Body of pancreas (tissue), 4 donors: ENCODE results near the gene XPR1. TPM values are rescaled to one million over a fixed set of nuclear protein-coding genes. Genes with fewer than 3 reads are reported as not detected.
A peak's percentile ranks its signal among the peaks of the same experiment; 100 is the strongest.

ENCODE experiments used
- ATAC-seq: fragments of 150-250 bp; one replicate; pipeline ENCODE4 v1.9.1; 2016
- DNase-seq, 4 donors: peaks; one replicate each; pipeline ENCODE4 v3.0.0-alpha.2; 2019
- H3K27ac ChIP-seq, 4 donors: fragments of 200-600 bp; sonication (generic); 1 replicate in 3 of 4; 2 replicates in 1 of 4; pipeline versions ENCODE4 v1.5.1 to v1.6.1; 2016 to 2019; ENCODE audit warnings: mild to moderate bottlenecking in 1 of 4, mixed read lengths in 1 of 4, moderate library complexity in 1 of 4
- H3K27me3 ChIP-seq, 2 donors: fragments of 200-600 bp; sonication (generic); one replicate each; pipeline ENCODE4 v1.6.0; 2016; ENCODE audit warnings: mild to moderate bottlenecking in 1 of 2
- H3K36me3 ChIP-seq, 2 donors: fragments of 200-600 bp; sonication (generic); replicated peaks in 1 of 2; 2 replicates each; pipeline ENCODE4 v1.5.1; 2016; ENCODE audit warnings: low read depth in 2 of 2; ENCODE audit not compliant: insufficient read depth in 1 of 2
- H3K4me1 ChIP-seq: fragments of 200-600 bp; sonication (generic); one replicate; pipeline ENCODE4 v1.6.0; 2016
- H3K4me3 ChIP-seq, 2 donors: fragments of 200-600 bp; sonication (generic); 1 replicate in 1 of 2; 2 replicates in 1 of 2; pipeline ENCODE4 v1.5.1; 2016 to 2019
- H3K9me3 ChIP-seq, 3 donors: fragments of 200-600 bp; sonication (generic); 1 replicate in 2 of 3; 2 replicates in 1 of 3; pipeline ENCODE4 v1.5.1; 2016
- CTCF ChIP-seq, 7 experiments: fragments of 450-650 bp in 4 of 7; fragments of 200-600 bp in 3 of 7; sonication (generic) in 3 of 7; IDR thresholded peaks; one replicate each; pipeline ENCODE4 v1.5.1; 2016 to 2019; ENCODE audit warnings: antibody characterized with exemption in 7 of 7
- POLR2A ChIP-seq, 3 donors: fragments of 450-650 bp; IDR thresholded peaks; one replicate each; pipeline ENCODE4 v1.6.1; 2016; ENCODE audit warnings: antibody characterized with exemption in 3 of 3, mild to moderate bottlenecking in 2 of 3
- WGBS, 2 donors: methylation state at CpG; one replicate each; pipeline ENCODE4 v1.1.5; 2017; 5-methylcytosine and 5-hydroxymethylcytosine counted together
- intact Hi-C: fragments of 100-400 bp; cut with DNase I; formaldehyde crosslinking; loops from one replicate; pipeline ENCODE4 v1.15.1; 2023
- total RNA-seq, 2 donors: library from RNA; depleted of rRNA; stranded (reverse); fragments of >200 nt; gene quantifications; one replicate each; pipeline ENCODE4 v1.1.0, GENCODE V29; 2016

Gene XPR1
- total RNA-seq, 2 donors from 2014 or later = 11.5 to 13.0 TPM

- TF ChIP-seq POLR2A (IDR thresholded peaks at IDR 0.05) = no peak
- no peak for TF ChIP-seq CTCF (IDR thresholded peaks at IDR 0.05)
- no peak for ATAC-seq
- no peak overlapping the region for H3K4me3 ChIP-seq
- DNase-seq = no peak
- WGBS, 2 donors = 91 to 93% methylated on average over 2 of the region's 2 CpGs
- no peak overlapping the region for H3K27ac ChIP-seq
- no peaks in the 10 kb centered on the region for H3K27me3 ChIP-seq
- intact Hi-C loops = no loop called here
- no peaks in the 10 kb centered on the region for H3K9me3 ChIP-seq
- H3K4me1 ChIP-seq = peaks cover 31% of the 10 kb centered on the region
- no peaks in the 10 kb centered on the region for H3K36me3 ChIP-seq
These were observed 40.9 kb upstream of the XPR1 start for GRCh38 chr1:180590889-180591288.

- no peak for TF ChIP-seq POLR2A (IDR thresholded peaks at IDR 0.05)
- no peak for TF ChIP-seq CTCF (IDR thresholded peaks at IDR 0.05)
- Histone ChIP-seq H3K36me3 (no peaks in the 10 kb centered on the region), H3K4me1 (peaks cover 15% of the 10 kb centered on the region), H3K27me3 (no peaks in the 10 kb centered on the region), H3K4me3 (no peak overlapping the region), H3K27ac (no peak overlapping the region), H3K9me3 (no peaks in the 10 kb centered on the region)
- ATAC-seq (no peak), DNase-seq (no peak)
- intact Hi-C loops = no loop called here
- 66 to 69% methylated on average over 3 of the region's 3 CpGs for WGBS, 2 donors
These were observed 38.4 kb upstream of the XPR1 start for GRCh38 chr1:180593382-180593781.

DNA sequence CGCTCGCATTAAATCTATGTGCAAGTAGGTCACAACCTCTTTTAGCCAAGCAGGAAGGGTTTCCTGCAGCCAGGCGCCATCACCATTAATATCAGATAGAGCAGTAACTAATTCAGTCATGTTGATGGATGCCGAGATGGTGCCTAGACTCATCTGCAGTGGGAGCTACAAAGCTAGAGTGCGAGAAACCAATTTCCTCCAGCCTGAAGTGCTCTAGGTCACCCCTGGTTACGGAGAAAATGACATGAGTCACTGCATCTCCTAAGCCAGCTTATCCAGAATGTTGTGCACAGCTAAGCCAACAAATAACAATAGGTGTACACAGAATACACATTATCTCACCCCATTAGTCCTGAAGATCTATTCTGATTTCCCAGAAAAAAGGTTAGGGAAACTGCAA, 37.1 kb upstream of the XPR1 start:
- Histone ChIP-seq H3K4me1 (peaks cover 26% of the 10 kb centered on the region), H3K27ac (no peak overlapping the region), H3K9me3 (no peaks in the 10 kb centered on the region), H3K36me3 (no peaks in the 10 kb centered on the region), H3K27me3 (no peaks in the 10 kb centered on the region), H3K4me3 (no peak overlapping the region)
- no peak for DNase-seq
- intact Hi-C loops = no loop called here
- ATAC-seq = no peak
- WGBS, 2 donors = 75 to 83% methylated on average over 6 of the region's 6 CpGs
- TF ChIP-seq POLR2A (IDR thresholded peaks at IDR 0.05) (no peak), CTCF (IDR thresholded peaks at IDR 0.05) (no peak)

DNA sequence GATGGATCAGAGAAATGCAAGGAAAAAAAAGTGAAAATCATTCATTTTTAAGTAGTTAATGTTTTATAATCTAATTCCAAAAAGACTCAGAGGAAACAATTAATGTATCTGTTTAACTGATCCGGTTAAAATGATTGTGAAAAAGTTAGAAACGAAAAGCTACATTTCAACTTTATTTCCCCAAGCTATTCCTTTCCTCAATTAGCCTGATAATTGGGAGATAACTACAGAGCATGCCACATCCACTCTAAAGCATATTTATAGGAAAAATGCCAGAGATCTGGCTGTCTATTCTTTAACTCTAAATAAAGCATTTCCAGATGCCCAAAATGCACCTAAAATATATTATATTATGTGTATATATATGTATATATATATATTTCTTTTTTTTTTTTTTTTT, 35.9 kb upstream of the XPR1 start:
- H3K27ac ChIP-seq = no peak overlapping the region
- H3K4me1 ChIP-seq = peaks cover 26% of the 10 kb centered on the region
- no peaks in the 10 kb centered on the region for H3K27me3 ChIP-seq
- DNase-seq = no peak
- intact Hi-C loops = no loop called here
- H3K9me3 ChIP-seq = no peaks in the 10 kb centered on the region
- no peak for ATAC-seq
- no peaks in the 10 kb centered on the region for H3K36me3 ChIP-seq
- TF ChIP-seq POLR2A (IDR thresholded peaks at IDR 0.05) = no peak
- TF ChIP-seq CTCF (IDR thresholded peaks at IDR 0.05) = no peak
- 56 to 63% methylated on average over 2 of the region's 2 CpGs for WGBS, 2 donors
- no peak overlapping the region for H3K4me3 ChIP-seq

GRCh38 chr1:180597520-180597919, 34.3 kb upstream of the XPR1 start:
- Histone ChIP-seq H3K9me3 (no peaks in the 10 kb centered on the region), H3K27ac (peak overlapping the region in 2 of 4 donors; percentile 73 to 79), H3K4me3 (no peak overlapping the region), H3K4me1 (peaks cover 26% of the 10 kb centered on the region), H3K27me3 (no peaks in the 10 kb centered on the region), H3K36me3 (no peaks in the 10 kb centered on the region)
- TF ChIP-seq POLR2A (IDR thresholded peaks at IDR 0.05) (no peak), CTCF (IDR thresholded peaks at IDR 0.05) (no peak)
- intact Hi-C loops = no loop called here
- no peak for DNase-seq
- no peak for ATAC-seq
